Activated naive CD8-positive, alpha-beta T cell (primary cell): ENCODE results near the gene DLX4.
A peak's percentile ranks its signal among the peaks of the same experiment; 100 is the strongest.

Source experiments
- H3K27ac Mint-ChIP-seq: one replicate; pipeline ENCODE4 v1.8.0; 2021; ENCODE audit warnings: mixed read lengths
- H3K27me3 Mint-ChIP-seq: one replicate; pipeline ENCODE4 v1.8.0; 2021; ENCODE audit warnings: mixed read lengths
- H3K36me3 Mint-ChIP-seq: one replicate; pipeline ENCODE4 v1.8.0; 2021; ENCODE audit warnings: mixed read lengths
- H3K4me1 Mint-ChIP-seq: one replicate; pipeline ENCODE4 v1.8.0; 2021; ENCODE audit warnings: low read depth, mixed read lengths
- H3K4me3 Mint-ChIP-seq: one replicate; pipeline ENCODE4 v1.8.0; 2021; ENCODE audit warnings: mild to moderate bottlenecking, mixed read lengths
- H3K9me3 Mint-ChIP-seq: one replicate; pipeline ENCODE4 v1.8.0; 2021; ENCODE audit warnings: low read depth, mixed read lengths

Gene DLX4

DNA sequence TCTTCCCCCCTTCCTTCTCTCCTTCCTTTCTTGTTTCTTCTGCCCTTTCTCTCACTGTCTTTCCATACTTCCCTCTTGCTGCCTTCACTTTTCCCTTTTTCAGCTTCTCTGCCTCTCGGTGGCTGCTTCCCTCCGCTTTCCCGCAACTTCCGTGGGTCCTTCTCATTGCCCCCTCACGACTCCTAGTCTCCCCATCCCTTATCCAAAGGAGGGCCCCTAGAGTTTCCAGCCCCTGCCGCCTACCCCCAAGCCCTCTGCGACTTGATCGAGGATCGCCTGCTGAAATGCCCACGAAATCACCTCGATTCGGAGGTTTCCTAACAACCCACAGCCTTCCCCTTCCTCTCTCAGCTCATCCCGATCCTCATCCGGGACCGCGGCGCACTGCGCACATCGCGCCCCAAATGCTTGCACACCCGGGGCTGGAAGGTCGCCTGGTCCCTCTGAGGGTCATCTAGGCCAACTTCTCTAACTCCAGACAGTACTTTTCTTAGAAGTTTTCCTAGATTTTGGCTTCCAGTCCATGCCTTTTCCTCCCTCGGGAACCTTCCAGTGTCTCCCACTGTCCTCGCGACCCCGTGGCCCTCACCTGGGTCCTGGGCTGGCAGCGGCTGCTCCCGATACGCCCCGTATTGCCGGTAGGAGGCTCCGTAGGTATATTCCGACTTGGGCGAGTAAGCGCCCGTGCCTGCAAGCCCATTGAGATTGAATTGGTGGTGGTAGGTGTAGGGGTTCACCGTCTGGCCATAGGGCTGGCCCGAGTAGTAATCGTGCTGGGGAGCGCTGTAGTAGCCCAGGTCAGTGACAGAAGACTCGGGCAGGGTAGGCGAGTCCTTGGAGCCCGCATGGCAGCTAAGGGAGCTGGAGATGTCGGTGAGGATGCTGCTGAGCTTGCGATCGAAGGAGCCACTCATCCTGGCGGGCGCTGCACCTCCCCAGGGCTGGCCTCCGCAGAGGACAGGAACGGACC lies 25.4 kb downstream of the DLX4 start:
- H3K27me3 Mint-ChIP-seq, result peaks cover 29% of the 10 kb centered on the region
- H3K36me3 Mint-ChIP-seq, result no peaks in the 10 kb centered on the region
- H3K4me1 Mint-ChIP-seq, result peaks cover 31% of the 10 kb centered on the region
- H3K27ac Mint-ChIP-seq, result no peak overlapping the region
- H3K9me3 Mint-ChIP-seq, result no peaks in the 10 kb centered on the region
- H3K4me3 Mint-ChIP-seq, result peak overlapping the region; percentile 85

DNA sequence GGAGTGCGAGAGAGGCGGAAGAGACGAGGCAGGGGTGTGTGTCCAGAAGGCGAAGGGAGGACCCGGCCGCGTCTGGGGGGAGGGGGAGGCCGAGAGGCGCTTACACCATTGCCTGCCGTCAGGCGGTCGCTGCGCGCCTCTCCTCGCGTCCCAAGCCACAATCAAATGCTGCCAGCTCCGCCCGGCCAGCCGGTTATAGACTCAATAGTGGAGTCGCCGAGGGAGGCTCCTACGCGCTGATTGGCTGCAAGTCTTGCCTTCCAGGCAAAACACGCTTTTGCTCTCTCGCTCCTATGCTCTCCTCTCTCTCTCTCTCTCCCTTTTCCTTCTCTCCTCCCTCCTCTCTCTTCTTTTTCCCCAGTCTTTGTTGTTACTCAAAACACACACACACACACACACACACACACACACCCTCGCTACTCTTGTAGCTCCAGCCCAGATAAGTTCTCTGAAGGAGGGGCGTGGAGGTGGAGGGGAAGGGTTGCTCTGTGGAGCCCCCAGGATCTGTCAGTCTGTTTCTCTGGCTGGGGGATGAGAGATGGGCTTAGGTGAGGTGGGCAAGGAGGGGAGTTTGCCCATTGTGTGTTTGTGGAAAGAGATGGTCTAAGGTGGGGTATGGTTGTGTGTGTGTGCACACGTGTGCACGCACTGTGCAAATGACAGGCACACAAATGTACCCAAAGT lies 26.2 kb downstream of the DLX4 start, which contains the start of gene DLX3:
Gene DLX3 (minus strand): TSS at position 170 of the 684 bp plus-strand sequence. CDS start 226 bp downstream, outside the sequence.
- Mint-ChIP-seq H3K4me3 (peak within 1 kb of the TSS; percentile 85), H3K9me3 (no peaks in the 10 kb centered on the region), H3K27me3 (peaks cover 32% of the 10 kb centered on the region), H3K4me1 (peaks cover 29% of the 10 kb centered on the region), H3K36me3 (no peaks in the 10 kb centered on the region), H3K27ac (no peak within 1 kb of the TSS)

DNA sequence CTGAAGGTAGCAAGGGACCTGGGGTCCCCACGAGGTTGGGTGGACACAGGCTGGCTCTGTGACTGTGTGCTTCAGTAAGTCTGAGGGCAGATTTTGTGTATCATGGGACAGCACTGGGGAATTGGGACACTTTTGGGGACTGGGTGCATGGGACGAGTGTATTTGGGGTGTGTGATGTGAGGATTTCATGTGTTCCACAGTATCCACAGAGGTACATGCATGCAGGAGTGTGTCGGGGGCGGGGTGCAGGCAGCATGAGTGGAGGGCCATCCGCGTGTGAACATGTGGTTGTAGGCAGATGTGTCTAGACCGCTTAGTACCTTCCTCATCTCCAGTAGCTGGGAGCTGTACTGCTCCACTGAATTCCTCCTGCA lies 27.1 kb downstream of the DLX4 start:
- Mint-ChIP-seq H3K27ac (no peak overlapping the region), H3K9me3 (no peaks in the 10 kb centered on the region), H3K36me3 (no peaks in the 10 kb centered on the region), H3K4me3 (peak overlapping the region; percentile 52), H3K4me1 (peaks cover 30% of the 10 kb centered on the region), H3K27me3 (peaks cover 38% of the 10 kb centered on the region)

DNA sequence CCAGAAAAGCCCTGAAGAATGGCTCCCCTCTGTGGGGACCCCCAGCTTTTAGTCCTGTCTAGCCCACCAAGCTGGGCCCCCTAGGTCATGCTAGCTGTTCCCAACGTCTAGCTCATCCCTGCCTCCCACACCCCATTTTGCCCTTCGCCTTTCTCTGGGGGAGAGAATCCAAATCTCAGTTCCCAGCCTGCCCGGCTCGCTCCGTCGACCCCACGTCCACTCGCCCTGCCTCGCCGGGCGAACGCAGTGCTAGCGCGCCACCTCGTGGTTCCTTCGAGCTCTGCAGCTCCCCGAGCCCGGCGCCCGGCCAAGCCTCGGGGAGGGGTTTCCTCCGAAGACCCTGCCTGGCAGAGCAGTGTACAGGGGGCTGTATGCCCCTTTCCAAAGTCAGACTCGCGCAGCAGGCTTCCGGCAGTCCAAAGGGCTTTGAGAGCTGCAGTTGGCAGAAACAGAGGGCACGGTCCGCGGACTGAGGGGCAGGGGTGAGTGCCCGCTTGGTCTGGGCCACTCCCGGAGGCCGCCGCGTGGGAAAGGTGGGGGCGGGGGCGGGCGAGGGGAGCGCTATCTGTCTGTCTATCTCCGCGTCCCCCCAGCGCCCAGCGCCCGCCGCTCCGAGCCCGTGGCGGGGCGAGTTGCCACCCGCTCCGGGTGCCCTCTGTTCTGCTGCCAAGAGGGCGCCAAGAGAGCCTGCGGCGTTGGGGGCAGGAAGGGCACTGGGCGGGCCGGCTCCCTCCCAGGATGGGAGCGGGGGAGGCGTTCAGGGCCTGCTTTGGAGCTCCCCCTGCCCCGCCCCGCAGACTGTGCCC lies 27.7 kb downstream of the DLX4 start:
- Mint-ChIP-seq H3K27me3 (peaks cover 43% of the 10 kb centered on the region), H3K4me1 (peaks cover 30% of the 10 kb centered on the region), H3K27ac (no peak overlapping the region), H3K4me3 (peak overlapping the region; percentile 65), H3K36me3 (no peaks in the 10 kb centered on the region), H3K9me3 (no peaks in the 10 kb centered on the region)

DNA sequence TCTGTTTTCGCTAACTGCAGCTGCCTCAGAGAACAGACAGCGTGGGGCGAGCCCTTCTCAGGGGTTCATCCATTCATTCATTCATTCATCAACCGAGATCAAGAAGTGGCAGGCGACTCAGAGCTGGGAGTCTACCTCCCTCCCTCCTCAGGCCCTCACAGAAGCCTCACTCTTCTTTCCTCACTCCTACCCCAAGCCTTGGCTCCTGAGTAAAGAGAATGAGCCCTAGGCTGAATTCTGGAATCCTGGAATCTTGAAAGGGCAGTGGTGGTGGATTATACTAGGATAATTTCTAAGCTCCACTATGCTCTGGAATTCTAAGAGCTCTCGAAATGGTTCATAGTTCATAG lies 28.3 kb downstream of the DLX4 start:
- Mint-ChIP-seq H3K4me3 (peak overlapping the region; percentile 58), H3K27ac (no peak overlapping the region), H3K36me3 (no peaks in the 10 kb centered on the region), H3K9me3 (no peaks in the 10 kb centered on the region), H3K4me1 (peaks cover 30% of the 10 kb centered on the region), H3K27me3 (peaks cover 43% of the 10 kb centered on the region)

DNA sequence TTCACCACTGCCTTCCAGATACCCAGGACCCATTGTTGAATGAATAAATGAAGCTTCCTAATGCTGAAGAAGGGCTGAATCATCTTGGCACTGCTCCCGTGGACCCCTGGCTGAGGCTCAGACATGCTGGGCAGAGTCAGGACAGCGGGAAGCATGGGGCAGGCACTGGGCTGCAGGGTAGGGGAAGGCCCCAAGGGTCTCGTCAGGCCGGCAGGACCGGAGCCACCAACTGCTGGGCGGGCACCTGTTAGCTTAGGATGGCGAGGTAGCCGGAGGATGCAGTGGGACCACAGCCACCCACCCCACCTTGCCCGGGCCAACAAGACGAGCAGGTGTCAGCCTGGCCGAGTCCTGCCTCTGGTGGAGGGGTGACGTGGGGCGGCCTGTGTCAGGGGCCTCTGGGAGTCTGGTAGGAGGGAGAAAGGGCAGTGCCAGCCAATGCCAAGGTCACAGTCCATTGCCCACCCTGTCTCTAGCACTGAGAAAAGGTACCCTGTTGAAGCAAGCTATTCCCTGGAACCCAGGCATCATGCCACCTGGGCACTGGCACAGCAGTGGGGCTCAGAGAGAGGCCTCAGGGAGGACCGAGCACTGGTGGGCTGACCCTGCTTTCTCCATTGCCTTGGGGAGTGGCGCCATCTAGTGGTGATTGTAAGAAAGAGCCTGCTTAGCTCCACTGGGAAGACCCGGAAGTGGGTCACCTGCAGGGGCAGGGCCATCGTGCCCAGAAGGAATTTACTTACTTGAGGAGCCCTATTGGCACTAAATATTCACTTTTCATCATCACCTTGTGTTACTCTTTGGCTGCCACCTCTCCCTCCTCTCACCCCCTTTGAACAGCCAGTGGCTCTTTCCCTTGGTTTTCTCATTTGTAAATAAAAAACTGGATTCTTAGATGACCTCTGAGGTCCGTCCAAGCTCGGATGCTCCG lies 29.0 kb downstream of the DLX4 start:
- Mint-ChIP-seq H3K4me3 (peak overlapping the region; percentile 58), H3K36me3 (no peaks in the 10 kb centered on the region), H3K4me1 (peaks cover 28% of the 10 kb centered on the region), H3K9me3 (no peaks in the 10 kb centered on the region), H3K27me3 (peaks cover 47% of the 10 kb centered on the region), H3K27ac (no peak overlapping the region)

DNA sequence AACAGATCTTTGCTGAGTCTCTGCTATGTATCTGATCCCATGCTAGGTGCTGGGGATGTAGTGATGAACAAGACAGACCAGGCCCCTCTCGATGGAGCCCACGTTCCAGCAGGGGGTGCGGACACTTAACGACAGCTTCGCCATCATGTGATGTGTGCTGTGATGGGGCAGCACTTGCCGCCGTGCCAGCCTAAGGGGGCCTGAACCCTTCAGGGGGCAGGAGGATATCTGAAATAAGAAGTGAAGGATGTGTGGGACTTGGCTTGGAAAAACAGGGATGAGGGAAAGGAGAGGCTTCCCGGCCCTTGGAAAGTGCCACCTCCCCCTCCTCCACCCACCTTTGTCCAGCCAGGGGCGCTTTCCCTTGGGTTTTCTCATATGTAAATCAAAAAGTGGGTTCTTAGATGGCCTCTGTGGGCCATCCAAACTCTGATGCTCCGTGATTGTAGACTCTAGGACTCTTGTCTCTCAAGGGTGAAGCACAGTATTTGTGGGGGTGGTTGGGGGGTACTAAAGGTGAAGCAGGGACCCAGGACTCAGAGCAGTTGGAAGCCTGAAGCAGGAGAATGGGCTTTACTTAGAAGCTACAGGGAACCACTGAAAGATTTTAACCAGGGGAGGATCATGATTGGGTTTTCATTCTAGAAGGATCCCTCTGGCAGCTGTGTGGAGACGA lies 30.0 kb downstream of the DLX4 start:
- Mint-ChIP-seq H3K36me3 (no peaks in the 10 kb centered on the region), H3K27ac (no peak overlapping the region), H3K27me3 (peaks cover 47% of the 10 kb centered on the region), H3K9me3 (no peaks in the 10 kb centered on the region), H3K4me1 (peaks cover 26% of the 10 kb centered on the region), H3K4me3 (no peak overlapping the region)

DNA sequence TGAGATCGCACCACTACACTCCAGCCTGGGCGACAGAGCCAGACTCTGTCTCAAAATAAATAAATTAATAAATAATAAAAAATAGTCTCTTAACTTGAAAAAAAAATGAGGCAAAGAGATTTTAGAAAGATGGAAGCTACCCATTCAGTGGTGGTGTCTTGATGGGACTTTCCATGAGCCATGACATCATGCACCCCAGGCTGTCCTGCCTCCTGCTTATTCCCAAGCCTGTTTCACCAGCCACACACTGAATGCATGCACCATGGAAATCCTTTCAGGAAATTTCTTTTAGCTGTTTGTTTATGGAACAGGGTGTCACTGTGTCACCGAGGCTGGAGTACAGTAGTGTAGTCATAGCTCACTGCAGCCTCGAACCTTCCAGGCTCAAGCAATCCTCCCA lies 34.9 kb downstream of the DLX4 start:
- Mint-ChIP-seq H3K27me3 (peaks cover 31% of the 10 kb centered on the region), H3K27ac (no peak overlapping the region), H3K9me3 (peaks cover 3% of the 10 kb centered on the region), H3K4me3 (no peak overlapping the region), H3K4me1 (peaks cover 2% of the 10 kb centered on the region), H3K36me3 (peaks cover 2% of the 10 kb centered on the region)

DNA sequence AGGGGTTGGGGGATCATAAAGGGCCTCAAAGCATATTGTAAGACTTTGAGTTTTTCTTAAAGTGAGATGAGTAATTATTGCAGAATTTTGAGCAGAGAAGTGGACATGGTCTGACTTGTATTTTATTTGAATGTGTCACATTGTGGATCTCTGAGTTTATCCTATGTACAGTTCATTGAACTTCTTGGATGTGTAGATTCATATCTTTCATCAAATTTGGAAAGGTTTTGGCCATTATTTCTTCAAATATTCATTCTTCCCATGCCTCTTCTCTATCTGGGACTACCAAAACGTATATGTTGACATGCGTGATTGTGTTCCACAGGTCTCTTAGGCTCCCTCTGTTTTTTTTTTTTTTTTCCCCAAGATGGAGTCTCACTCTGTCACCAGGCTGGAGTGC lies 40.3 kb downstream of the DLX4 start:
- no peak overlapping the region for H3K27ac Mint-ChIP-seq
- peaks cover 19% of the 10 kb centered on the region for H3K9me3 Mint-ChIP-seq
- H3K4me3 Mint-ChIP-seq, result no peak overlapping the region
- peaks cover 22% of the 10 kb centered on the region for H3K36me3 Mint-ChIP-seq
- peaks cover 19% of the 10 kb centered on the region for H3K27me3 Mint-ChIP-seq
- no peaks in the 10 kb centered on the region for H3K4me1 Mint-ChIP-seq

DNA sequence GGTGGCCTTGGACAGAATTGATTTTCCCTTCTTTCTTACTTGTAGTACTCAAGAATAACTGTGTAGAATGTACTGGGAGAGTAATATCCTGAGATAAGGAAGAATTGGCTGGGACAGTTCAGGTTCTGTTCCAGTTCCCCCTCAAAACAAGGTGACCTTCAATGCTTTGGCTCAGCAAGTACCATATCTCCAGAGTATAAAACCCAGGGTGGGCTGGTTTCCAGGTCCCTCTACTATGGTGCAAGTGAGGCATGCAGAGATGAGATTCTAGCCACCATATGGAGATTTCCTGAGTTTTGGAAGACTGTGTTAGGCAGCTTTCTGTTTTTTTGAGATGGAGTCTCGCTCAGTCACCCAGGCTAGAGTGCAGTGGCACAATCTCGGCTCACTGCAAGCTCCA lies 44.1 kb downstream of the DLX4 start:
- Mint-ChIP-seq H3K9me3 (peaks cover 27% of the 10 kb centered on the region), H3K4me3 (no peak overlapping the region), H3K36me3 (peaks cover 28% of the 10 kb centered on the region)

DNA sequence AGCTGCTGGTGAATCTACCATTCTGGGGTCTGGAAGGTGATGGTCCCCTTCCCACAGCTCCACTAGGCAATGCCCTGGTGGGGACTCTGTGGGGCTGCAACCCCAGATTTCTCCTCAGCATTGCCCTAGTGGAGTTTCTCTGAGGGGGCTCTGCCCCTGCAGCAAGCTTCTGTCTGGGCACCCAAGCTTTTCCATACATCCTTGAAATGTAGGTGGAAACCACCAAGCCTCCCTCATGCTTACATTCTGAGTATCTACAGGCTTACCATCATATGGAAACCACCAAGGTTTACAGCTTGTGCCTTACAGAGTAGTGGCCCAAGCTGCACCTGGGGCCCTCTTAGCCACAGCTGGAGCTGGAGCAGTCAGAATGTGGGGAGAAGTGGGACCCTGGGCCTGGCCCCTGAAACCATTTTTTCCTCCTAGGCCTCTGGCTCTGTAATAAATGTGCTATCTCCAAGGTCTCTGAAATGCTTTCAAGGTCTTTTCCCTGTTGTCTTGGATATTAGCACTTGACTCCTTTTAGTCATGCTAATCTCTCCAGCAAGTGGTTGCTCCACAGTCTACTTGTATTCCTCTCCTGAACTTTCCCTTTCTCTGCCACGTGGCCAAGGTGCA lies 45.6 kb downstream of the DLX4 start:
- Mint-ChIP-seq H3K27me3 (peaks cover 10% of the 10 kb centered on the region), H3K9me3 (peaks cover 22% of the 10 kb centered on the region), H3K27ac (no peak overlapping the region), H3K4me1 (no peaks in the 10 kb centered on the region), H3K36me3 (peaks cover 23% of the 10 kb centered on the region), H3K4me3 (no peak overlapping the region)

More for the DNA sequence above, 44.1 kb downstream of the DLX4 start:
- no peaks in the 10 kb centered on the region for H3K4me1 Mint-ChIP-seq
- peaks cover 16% of the 10 kb centered on the region for H3K27me3 Mint-ChIP-seq
- H3K27ac Mint-ChIP-seq, result no peak overlapping the region

DNA sequence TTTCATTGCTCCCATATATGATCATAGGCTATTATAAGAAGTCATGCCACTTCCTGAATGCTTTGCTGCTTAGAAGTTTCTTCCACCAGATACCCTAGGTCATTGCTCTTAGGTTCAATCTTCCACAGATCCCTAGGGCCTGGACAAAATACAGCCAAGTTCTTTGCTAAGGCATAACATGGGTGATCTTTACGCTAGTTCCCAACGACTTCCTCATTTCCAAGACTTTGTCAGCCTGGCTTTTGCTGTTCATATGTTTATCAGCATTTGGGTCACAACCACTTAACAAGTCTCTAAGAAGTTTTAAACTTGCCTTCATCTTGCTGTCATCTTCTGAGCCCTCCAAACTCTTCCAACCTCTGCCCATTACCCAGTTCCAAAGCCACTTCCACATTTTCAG lies 46.2 kb downstream of the DLX4 start:
- Mint-ChIP-seq H3K9me3 (peaks cover 22% of the 10 kb centered on the region), H3K4me1 (no peaks in the 10 kb centered on the region)

DNA sequence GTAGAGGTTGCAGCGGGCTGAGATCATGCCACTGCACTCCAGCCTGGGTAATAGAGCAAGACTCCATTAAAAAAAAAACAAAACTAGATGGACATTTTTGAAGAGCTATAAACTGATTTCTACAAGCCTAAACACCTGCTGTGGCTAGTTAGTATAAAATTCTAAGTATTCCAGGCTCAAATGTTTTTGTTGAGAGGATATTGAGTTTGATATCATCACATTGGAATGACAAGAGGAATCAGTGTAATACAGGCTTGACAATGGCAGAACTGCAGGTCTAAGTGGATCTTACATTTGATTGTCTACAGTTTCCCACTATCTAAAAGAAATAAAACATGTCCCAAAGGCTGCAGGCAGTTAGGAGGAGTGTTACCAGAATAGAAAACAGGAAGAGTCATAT lies 49.9 kb downstream of the DLX4 start:
- Mint-ChIP-seq H3K27me3 (no peaks in the 10 kb centered on the region), H3K27ac (no peak overlapping the region), H3K9me3 (peaks cover 8% of the 10 kb centered on the region), H3K4me1 (no peaks in the 10 kb centered on the region), H3K4me3 (no peak overlapping the region), H3K36me3 (peaks cover 7% of the 10 kb centered on the region)

More for the DNA sequence above, 46.2 kb downstream of the DLX4 start:
- H3K4me3 Mint-ChIP-seq, result no peak overlapping the region
- H3K36me3 Mint-ChIP-seq, result peaks cover 23% of the 10 kb centered on the region
- H3K27ac Mint-ChIP-seq, result no peak overlapping the region
- H3K27me3 Mint-ChIP-seq, result peaks cover 10% of the 10 kb centered on the region
